T-helper 2 cell treated with Interferon-gamma antibody and Interleukin-4, amounts not matched to agents 100 ng/mL and 5 ng/mL, for 36 hours (primary cell): ENCODE measurements around the gene PRL. TPM values are rescaled to one million over a fixed set of nuclear protein-coding genes. Genes with fewer than 3 reads are reported as not detected.

Experiments
- intact Hi-C: fragments of 100-400 bp; cut with micrococcal nuclease; formaldehyde crosslinking; loops from one replicate; pipeline ENCODE4 v1.15.1; 2023
- total RNA-seq: library from RNA; stranded (reverse); gene quantifications from 2 replicates; pipeline ENCODE4 v1.2.3, GENCODE V29; 2022

PRL gene
- total RNA-seq, 1 donor from 2014 or later: not detected

DNA sequence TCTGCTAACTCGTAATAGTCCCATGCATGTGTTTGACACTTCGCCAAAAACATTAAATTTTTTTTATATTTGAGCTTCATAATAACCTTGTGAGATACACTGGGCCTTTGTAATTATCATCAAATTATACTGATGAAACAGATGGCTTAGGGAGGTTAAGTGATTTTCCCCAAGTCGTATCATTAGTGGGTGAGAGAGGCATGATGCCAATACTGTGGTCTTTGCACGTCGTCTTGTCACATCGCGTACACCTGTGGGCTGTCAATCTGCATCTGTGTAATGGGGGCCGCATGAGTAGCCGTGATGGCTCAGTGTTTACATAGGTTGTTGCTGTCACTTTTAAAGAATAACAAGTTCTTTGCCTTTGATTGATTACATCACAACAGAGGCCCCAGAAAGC lies 1.7 kb downstream of the PRL start:
- intact Hi-C loops: no loop called here

GRCh38 chr6:22294301-22294700 lies 2.5 kb downstream of the PRL start:
- intact Hi-C loops: no loop called here

DNA sequence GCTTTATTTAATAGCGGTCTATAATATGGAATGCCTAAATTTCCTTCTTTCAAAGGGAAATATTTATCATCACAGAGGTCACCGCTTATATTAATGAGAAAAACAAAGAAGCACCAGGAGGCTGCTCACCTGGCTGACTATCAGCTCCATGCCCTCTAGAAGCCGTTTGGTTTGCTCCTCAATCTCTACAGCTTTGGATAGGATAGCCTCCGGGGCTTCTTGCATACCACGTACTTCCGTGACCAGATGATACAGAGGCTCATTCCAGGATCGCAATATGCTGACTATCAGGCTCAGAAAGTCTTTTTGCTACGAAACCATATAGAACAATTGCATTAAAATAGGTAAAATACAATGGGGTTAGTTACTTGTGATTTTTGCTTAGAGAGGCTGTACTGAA lies 6.8 kb downstream of the PRL start:
- intact Hi-C loops: no loop called here

- intact Hi-C loops: no loop called here
Measured at GRCh38 chr6:22288721-22289120, 8.1 kb downstream of the PRL start.

- intact Hi-C loops: no loop called here
Measured at GRCh38 chr6:22284666-22285065, 12.2 kb downstream of the PRL start.

DNA sequence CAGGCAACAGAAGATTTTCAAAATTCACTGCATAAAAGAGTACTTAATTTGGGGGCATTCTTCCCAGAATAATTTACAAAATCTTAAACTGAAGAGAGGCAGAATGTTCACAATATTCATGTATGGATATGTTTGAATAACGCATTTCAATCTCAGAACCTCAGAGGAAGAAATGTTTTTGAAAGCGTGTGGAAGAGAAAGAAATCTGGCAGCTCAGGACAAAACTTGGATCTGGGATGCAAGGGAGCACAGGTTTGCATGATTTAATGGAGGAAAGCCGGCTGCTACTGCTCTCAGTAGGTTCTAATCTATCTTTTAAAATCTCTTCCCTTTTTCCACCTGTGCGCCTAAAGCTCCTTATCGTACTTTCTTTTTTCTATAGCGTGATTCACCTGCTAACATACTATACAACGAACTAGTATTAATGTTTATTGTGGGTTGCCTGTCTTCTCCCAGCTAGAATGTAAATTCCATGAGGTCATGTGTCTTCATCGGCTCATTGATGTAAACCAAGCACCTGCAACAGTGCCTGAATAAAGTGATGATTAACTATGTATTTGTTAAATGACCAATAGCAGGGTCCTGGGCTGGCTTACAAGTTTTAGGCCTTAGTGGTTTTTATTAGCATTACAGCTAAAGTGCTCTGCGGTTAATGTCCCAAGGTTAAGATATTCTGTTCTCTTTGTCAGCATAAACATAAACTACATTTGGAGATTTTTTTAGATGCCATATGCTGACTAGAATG lies 15.3 kb downstream of the PRL start:
- intact Hi-C loops: no loop called here

DNA sequence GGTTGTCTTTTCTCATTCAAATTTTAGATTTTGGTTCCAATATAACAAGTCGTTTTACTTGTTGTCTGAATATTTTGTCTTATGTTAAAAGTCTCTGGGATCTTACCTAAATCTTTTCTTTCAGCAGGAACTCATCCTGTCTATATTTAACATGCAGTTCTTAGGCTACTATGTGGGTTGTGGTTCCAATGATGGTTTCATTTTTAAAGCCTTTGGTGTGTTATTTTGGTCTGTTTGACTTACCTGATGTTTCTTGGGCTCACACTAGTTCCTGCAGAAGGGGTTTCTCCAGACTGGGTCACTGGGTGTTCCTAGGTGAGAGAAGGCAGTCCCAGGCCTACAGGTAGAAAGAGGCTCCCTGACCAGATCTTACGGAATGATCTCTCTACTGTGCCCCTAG lies 17.4 kb downstream of the PRL start:
- intact Hi-C loops: no loop called here

DNA sequence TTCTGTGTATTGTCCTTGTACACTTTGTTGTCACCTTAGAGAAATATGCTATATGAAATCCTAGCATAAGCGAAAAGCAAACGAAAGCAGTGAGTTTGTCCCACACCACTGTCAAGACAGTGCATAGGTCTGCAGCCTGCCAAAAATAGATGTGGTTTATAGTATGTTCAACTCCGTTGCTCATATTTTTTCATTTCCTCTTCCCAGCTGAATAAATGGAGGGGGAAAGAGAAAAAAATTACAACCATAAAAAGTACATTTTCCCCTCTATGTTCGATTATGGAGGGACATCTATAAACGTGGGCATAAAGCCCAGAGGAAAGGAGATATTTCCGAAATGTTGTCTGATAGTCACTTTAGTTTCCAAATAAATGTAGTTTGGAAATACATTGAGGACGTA lies 25.8 kb downstream of the PRL start:
- intact Hi-C loops: no loop called here

GRCh38 chr6:22263748-22264147 lies 33.1 kb downstream of the PRL start:
- intact Hi-C loops: no loop called here

DNA sequence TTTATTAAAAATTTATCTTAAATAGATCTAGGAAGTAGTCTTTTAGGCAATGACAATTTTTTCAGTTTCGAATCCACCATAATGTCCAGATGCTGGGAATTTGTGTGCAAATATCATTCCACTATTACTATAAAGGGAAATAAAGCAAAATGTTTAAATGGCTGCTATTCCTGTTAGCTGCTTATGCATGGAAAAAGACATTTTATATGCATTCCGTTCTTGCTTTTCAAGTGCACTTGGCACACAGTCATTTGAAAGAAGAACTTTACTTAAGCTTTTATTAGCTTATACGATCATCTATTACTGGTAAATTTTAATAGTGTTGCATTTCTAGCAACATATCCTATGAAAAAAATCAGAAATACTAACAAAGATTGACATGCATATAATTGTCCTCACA lies 42.0 kb downstream of the PRL start:
- intact Hi-C loops: no loop called here

GRCh38 chr6:22253955-22254655 lies 42.7 kb downstream of the PRL start:
- intact Hi-C loops: no loop called here

DNA sequence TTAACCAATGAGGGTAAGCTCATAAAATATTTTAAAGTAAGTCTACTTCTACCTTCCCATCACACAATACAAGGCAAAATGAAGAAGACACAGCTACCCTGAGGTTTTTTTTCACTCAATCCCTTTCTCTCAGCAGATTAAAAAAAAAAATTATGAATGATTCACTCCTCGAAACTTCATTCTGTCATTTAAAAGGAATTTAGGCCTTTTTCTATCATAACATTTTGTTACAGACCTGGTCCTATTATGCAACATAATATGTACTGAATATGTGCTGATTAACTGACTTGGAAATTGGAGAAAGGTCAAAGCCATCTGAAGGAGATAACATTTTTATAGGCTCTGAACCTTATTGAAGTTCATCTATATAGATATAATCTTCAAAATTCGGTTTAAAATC lies 45.5 kb downstream of the PRL start:
- intact Hi-C loops: no loop called here

DNA sequence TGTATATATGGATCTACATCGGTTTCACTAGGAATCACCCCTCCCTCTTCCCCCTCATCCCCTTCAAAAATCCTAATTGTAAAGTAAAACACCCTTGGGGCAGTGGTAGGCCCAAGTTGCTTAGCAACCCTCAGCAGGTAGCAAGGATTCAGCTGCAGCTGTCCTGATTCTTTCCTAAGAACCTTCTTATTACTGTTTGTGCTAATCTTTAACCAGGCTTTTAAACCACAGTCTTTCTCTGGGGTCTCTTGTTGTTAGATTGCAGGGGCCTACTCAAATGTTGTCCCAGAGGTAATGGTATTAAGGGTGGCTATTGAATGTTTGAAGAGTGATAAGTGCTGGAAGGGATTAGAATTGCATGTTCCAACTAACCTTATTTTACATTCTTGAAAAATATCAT lies 46.4 kb downstream of the PRL start:
- intact Hi-C loops: no loop called here

DNA sequence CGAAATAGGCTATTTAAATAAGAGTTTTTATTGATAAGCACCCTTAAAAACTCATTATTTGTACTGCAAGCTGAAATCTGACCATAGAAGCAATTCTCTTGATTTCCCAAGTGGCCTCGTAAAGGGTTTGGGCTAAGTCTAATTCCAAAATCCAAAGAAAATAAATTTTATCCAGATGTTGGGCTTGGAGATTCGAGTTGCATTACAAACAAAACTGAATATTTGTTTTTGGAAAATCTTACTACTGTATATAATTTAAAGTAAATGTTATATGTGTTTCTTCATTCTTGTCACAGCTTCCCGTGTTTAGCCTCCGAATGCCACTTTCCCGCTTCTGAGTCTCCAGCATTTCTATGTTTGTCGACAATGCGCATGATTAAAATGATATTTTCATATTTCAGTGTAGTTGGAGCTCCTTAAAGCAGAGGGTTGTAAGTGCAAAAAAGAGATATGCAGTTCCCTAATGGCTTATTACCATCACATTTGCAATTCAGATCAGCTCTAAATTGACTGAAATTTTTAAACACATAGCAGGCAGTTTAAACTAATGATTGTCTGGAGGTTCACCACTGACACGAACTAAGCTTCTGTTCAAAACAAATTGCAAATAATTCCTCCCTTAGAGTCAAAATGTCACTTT lies 47.0 kb downstream of the PRL start:
- intact Hi-C loops: no loop called here

DNA sequence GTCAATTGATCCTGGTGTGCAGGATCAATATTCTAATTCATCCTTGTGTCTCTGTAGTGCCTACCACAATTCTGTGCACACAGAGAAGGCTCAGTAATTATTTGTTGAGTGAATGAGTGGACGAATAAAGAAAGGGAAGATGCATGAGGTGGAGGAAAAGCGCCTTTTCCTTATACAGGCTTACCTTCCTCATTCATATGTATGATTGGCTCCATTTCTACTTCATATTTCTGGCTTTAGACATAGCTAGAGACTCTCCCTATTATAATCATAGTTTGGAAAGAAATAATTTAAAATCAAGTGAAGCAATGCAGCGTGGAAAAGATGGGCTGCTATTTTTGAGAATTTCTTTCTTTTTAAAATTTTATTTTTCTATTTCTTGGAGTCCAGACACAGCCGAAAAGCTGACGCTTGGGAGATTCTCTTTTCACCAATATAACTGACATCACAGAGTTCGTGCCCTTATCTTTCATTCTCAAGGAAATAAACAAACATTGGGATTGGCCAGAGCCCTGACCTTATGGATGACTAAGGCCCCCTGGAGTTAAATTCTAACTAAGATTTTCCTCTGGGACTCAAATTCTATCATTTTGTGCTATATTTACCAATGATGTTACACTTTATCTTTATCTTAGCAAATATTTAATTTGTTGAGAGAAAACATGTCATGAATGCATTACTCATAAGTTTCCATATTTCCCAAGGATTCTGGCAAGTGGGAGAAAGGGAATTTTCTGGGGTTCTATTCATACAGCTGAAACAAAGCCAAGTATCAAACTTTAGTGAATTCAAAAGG lies 48.1 kb downstream of the PRL start:
- intact Hi-C loops: no loop called here

DNA sequence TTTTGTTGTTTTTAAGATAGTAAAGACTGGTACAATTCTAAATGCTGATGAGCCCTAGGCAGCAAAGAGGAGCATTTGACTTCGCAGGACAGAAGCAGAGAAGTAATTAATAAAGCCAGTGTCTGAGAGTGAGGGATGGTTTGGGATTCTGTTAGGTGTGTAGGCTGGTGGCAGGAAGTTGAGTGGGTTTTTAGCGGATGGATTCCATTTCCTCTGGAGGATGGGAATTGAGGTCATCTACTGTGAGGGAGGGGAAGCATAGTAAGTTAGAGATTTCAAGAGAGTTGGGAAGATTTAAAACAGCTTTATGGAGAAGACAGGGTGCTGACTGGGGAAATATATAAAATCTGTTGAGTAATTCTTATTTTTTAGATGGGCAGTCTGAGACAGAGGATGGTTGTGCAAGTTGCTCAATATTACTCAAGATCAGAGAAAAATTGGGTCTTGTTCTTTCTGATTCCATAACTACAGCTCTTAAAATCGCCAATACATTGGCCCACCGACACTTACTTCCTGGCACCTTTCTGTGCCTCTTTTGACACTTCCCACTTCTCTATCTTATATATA lies 48.8 kb downstream of the PRL start:
- intact Hi-C loops: no loop called here

GRCh38 chr6:22240025-22240424 lies 56.8 kb downstream of the PRL start:
- intact Hi-C loops: no loop called here

DNA sequence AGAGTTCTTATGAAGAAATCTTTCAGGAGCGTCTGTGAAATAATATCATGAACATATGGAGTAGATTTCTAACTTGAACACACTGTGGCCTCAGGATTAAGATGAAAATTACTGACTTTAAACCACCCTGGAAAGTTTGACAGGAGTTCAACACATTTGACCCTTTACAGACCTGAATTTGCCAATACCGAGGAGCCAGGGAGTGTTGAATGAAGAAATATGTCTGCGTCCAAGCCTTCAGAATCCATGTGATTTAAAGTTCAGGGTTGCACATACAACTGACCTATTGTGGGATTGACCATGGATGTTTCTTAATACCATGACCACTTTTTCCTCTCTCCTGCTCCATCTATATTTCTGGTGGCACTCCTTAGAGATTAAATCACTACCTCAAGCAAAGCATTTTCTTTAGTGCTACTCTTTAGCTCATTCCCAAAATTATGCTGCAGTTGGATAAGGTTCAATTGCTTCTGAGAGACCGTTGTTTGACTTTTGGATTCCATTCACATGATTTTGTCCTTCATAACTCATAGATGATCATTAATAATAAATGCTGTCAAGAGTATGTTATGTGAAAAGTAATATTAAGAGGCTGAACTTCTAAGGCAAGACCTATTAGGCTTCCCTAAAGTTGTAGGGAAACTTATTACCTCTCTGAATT lies 57.4 kb downstream of the PRL start:
- intact Hi-C loops: no loop called here

DNA sequence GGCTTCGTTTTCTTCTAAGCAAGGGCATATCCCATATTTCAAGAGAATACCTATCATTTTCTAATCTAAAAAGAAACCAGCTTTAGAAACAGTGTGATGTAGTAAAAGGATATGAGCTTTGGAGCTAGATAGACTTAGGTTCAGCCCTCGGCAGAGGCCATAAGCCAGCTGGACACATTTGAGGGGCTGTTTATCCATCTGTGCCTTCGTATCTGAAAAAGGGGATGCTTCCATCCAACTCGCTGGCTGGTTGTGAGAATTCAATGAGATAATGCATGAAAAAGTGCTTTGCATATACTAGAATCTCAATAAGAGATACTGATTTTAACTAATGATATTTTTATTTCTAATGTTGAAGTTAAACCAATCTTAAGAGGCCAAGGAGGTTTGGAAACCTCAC lies 58.0 kb downstream of the PRL start:
- intact Hi-C loops: no loop called here

- intact Hi-C loops: no loop called here
Measured at GRCh38 chr6:22237526-22237925, 59.3 kb downstream of the PRL start.
